ENCODE data around the gene C12orf54. TPM values are rescaled to one million over a fixed set of nuclear protein-coding genes. Genes with fewer than 3 reads are reported as not detected.
"Not testable (repeated sequence)": the region's sequence is repeated elsewhere in the genome, so short reads cannot be mapped to it uniquely, and the experiment has no call there.

C12orf54 gene
- total RNA-seq, 3 donors from 2014 or later = 0.64 TPM; not detected in 2

GRCh38 chr12:48510111-48510510, 27.8 kb downstream of the C12orf54 start:
- no peak for TF ChIP-seq POLR2AphosphoS5 (IDR thresholded peaks at IDR 0.05)
- DNase-seq (ENCODE audit: low spot score in 2 of 2) = no peak
- no peak overlapping the region for H3K27ac ChIP-seq
- no peak overlapping the region for H3K4me3 ChIP-seq
- H3K27me3 ChIP-seq = no peaks in the 10 kb centered on the region
- H3K4me1 ChIP-seq = no peaks in the 10 kb centered on the region
- H3K9me3 ChIP-seq = peaks cover 0 to 9% of the 10 kb centered on the region in 2 donors
- H3K36me3 ChIP-seq = no peaks in the 10 kb centered on the region
- intact Hi-C loops (cut with DNase I; ENCODE audit: low total_unique reads) = no loop called here

GRCh38 chr12:48512855-48513254, 30.6 kb downstream of the C12orf54 start:
- Histone ChIP-seq H3K27me3 (no peaks in the 10 kb centered on the region), H3K27ac (no peak overlapping the region), H3K36me3 (no peaks in the 10 kb centered on the region), H3K9me3 (peaks cover 0 to 9% of the 10 kb centered on the region in 2 donors), H3K4me3 (no peak overlapping the region), H3K4me1 (no peaks in the 10 kb centered on the region)
- intact Hi-C loops (cut with DNase I; ENCODE audit: low total_unique reads) = no loop called here
- no peak for DNase-seq (ENCODE audit: low spot score in 2 of 2)
- TF ChIP-seq POLR2AphosphoS5 (IDR thresholded peaks at IDR 0.05) = no peak
- TF ChIP-seq, protein P1, sequence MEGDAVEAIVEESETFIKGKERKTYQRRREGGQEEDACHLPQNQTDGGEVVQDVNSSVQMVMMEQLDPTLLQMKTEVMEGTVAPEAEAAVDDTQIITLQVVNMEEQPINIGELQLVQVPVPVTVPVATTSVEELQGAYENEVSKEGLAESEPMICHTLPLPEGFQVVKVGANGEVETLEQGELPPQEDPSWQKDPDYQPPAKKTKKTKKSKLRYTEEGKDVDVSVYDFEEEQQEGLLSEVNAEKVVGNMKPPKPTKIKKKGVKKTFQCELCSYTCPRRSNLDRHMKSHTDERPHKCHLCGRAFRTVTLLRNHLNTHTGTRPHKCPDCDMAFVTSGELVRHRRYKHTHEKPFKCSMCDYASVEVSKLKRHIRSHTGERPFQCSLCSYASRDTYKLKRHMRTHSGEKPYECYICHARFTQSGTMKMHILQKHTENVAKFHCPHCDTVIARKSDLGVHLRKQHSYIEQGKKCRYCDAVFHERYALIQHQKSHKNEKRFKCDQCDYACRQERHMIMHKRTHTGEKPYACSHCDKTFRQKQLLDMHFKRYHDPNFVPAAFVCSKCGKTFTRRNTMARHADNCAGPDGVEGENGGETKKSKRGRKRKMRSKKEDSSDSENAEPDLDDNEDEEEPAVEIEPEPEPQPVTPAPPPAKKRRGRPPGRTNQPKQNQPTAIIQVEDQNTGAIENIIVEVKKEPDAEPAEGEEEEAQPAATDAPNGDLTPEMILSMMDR (IDR thresholded peaks at IDR 0.05) = no peak
- no peak for TF ChIP-seq POLR2A (IDR thresholded peaks at IDR 0.05)

- DNase-seq (ENCODE audit: low spot score in 2 of 2) = no peak
- no peak overlapping the region for H3K27ac ChIP-seq
- H3K36me3 ChIP-seq = no peaks in the 10 kb centered on the region
- intact Hi-C loops (cut with DNase I; ENCODE audit: low total_unique reads) = no loop called here
- H3K9me3 ChIP-seq = peaks cover 0 to 9% of the 10 kb centered on the region in 2 donors
- H3K4me1 ChIP-seq = no peaks in the 10 kb centered on the region
- H3K27me3 ChIP-seq = no peaks in the 10 kb centered on the region
- TF ChIP-seq, protein P1 (IDR thresholded peaks at IDR 0.05) = no peak
- no peak for TF ChIP-seq POLR2A (IDR thresholded peaks at IDR 0.05)
- TF ChIP-seq POLR2AphosphoS5 (IDR thresholded peaks at IDR 0.05) = no peak
- H3K4me3 ChIP-seq = no peak overlapping the region
These were observed 32.4 kb downstream of the C12orf54 start for GRCh38 chr12:48514728-48515127.

- H3K4me3 ChIP-seq; intact Hi-C loops (cut with DNase I; ENCODE audit: low total_unique reads): not testable (repeated sequence)
These were observed 38.1 kb downstream of the C12orf54 start for GRCh38 chr12:48520381-48520780.

GRCh38 chr12:48525332-48525731, 43.0 kb downstream of the C12orf54 start, which contains the start of gene OR8S1:
OR8S1 (plus strand) TSS chr12:48525632; CDS start chr12:48525632, 0 bp downstream.
- H3K36me3 ChIP-seq = no peaks in the 10 kb centered on the region
- H3K27me3 ChIP-seq = no peaks in the 10 kb centered on the region
- DNase-seq (ENCODE audit: low spot score in 2 of 2) = no peak
- H3K4me3 ChIP-seq = no peak within 1 kb of the TSS
- H3K27ac ChIP-seq = no peak within 1 kb of the TSS
- H3K4me1 ChIP-seq = no peaks in the 10 kb centered on the region
- no peaks in the 10 kb centered on the region for H3K9me3 ChIP-seq
- intact Hi-C loops (cut with DNase I; ENCODE audit: low total_unique reads) = no loop called here
- TF ChIP-seq POLR2AphosphoS5 (IDR thresholded peaks at IDR 0.05) (no peak), POLR2A (IDR thresholded peaks at IDR 0.05) (no peak)
- TF ChIP-seq, protein P1 (IDR thresholded peaks at IDR 0.05) = no peak

More at GRCh38 chr12:48520381-48520780, 38.1 kb downstream of the C12orf54 start:
- not testable (repeated sequence) for H3K27ac ChIP-seq; H3K36me3 ChIP-seq; H3K27me3 ChIP-seq; H3K4me1 ChIP-seq; DNase-seq (ENCODE audit: low spot score in 2 of 2); H3K9me3 ChIP-seq

DNA sequence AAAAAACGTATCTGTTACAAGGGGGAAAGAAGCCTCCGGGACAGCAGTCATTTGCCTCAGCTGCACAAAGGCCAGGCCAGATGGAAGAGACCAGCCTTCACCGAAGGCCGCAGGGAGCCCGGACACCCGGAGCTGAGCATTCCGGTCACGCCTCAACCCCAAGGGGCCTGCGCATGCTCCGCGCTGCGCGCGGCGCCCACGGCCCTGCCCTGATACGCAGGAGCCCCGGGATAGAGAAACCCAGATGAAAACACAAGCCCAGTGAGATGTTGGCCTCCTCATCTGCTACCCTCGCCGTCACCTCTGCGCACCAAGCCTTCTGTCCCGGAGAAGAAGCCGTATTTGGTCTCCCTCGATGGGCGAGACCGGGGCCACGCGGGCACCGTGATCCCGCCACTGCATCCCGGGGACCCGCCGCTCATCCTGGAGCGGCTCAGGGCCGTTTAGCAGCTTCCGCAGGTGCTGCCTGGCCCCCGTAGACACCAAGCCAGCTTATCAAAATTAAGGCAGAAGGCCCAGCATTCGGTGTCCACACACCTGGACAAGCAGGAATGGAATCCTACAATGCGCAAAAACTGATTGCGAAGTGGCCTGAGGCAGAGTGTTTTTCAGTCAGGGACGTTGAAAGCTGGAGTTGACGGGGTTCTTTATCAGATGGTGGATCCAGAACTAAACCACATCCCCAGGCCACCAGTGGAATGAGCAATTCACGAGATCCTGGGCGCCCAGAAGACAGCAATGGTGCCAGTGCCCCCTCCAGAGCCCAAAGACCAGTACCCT, 45.8 kb downstream of the C12orf54 start:
- intact Hi-C loops (cut with DNase I; ENCODE audit: low total_unique reads) = no loop called here
- DNase-seq (ENCODE audit: low spot score in 2 of 2) = no peak
- no peaks in the 10 kb centered on the region for H3K27me3 ChIP-seq
- TF ChIP-seq, protein P1 (IDR thresholded peaks at IDR 0.05) = no peak
- TF ChIP-seq POLR2AphosphoS5 (IDR thresholded peaks at IDR 0.05) (no peak), POLR2A (IDR thresholded peaks at IDR 0.05) (no peak)
- H3K36me3 ChIP-seq = no peaks in the 10 kb centered on the region
- no peak overlapping the region for H3K27ac ChIP-seq
- no peaks in the 10 kb centered on the region for H3K4me1 ChIP-seq
- no peak overlapping the region for H3K4me3 ChIP-seq
- H3K9me3 ChIP-seq = no peaks in the 10 kb centered on the region
